SU-DHL-6 (cell line): ENCODE data around the gene CDHR4.

Source experiments
- H2AFZ ChIP-seq: fragments of 200-600 bp; sonication (generic); 2 replicates; pipeline ENCODE4 v1.6.1; 2014; ENCODE audit warnings: low read depth, mild to moderate bottlenecking, moderate library complexity, mixed read lengths, antibody characterized with exemption, low read length; ENCODE audit not compliant: severe bottlenecking
- H3F3A ChIP-seq: fragments of 200-600 bp; shearing (Covaris generic); 2 replicates; pipeline ENCODE4 v1.6.0; 2016; ENCODE audit warnings: antibody characterized with exemption, mild to moderate bottlenecking; ENCODE audit not compliant: insufficient read depth
- H3K27ac ChIP-seq: fragments of 200-600 bp; sonication (generic); 2 replicates; pipeline ENCODE4 v1.5.1; 2016; ENCODE audit warnings: low read depth, mild to moderate bottlenecking, low read length, moderate library complexity, mixed read lengths
- H3K27me3 ChIP-seq: fragments of 200-600 bp; sonication (generic), shearing (Covaris generic); 2 replicates; pipeline ENCODE4 v1.6.0; 2014; ENCODE audit warnings: mild to moderate bottlenecking, low read length
- H3K36me3 ChIP-seq: fragments of 200-600 bp; sonication (generic); 2 replicates; pipeline ENCODE4 v1.6.1; 2014; ENCODE audit warnings: mild to moderate bottlenecking, low read length, mixed read lengths
- H3K4me2 ChIP-seq: fragments of 300-600, 200-600 bp; shearing (Covaris generic), sonication (generic); 2 replicates; pipeline ENCODE4 v1.6.0; 2014; ENCODE audit warnings: low read length, low read depth, mild to moderate bottlenecking; ENCODE audit not compliant: poor library complexity, severe bottlenecking
- H3K4me3 ChIP-seq: fragments of 200-600 bp; sonication (generic); 2 replicates; pipeline ENCODE4 v1.5.1; 2014; ENCODE audit warnings: antibody characterized with exemption, low read length, mild to moderate bottlenecking, mixed read lengths; ENCODE audit not compliant: insufficient read depth, poor library complexity, severe bottlenecking
- H3K79me2 ChIP-seq: fragments of 200-600 bp; sonication (generic); 2 replicates; pipeline ENCODE4 v1.6.1; 2014; ENCODE audit warnings: mild to moderate bottlenecking, low read length, moderate library complexity; ENCODE audit not compliant: insufficient read depth
- H3K9ac ChIP-seq: fragments of 200-600 bp; sonication (generic); 2 replicates; pipeline ENCODE4 v1.7.0; 2014; ENCODE audit warnings: mild to moderate bottlenecking, low read length
- H3K9me2 ChIP-seq: fragments of 200-600 bp; sonication (generic); replicated peaks from 2 replicates; pipeline ENCODE4 v1.6.1; 2014; ENCODE audit warnings: low read length; ENCODE audit not compliant: insufficient read depth
- H3K9me3 ChIP-seq: fragments of 200-600 bp; sonication (generic); 2 replicates; pipeline ENCODE4 v1.6.1; 2014; ENCODE audit warnings: low read length, mixed read lengths; ENCODE audit not compliant: insufficient read depth
- H4K20me1 ChIP-seq: fragments of 200-600 bp; sonication (generic); 2 replicates; pipeline ENCODE4 v1.6.1; 2014; ENCODE audit warnings: low read depth, mild to moderate bottlenecking, antibody characterized with exemption, low read length, moderate library complexity, mixed read lengths
- EZH2phosphoT487 ChIP-seq: fragments of 200-600 bp; sonication (generic), shearing (Covaris generic); conservative IDR thresholded peaks from 2 replicates; pipeline ENCODE4 v1.6.1; 2018; ENCODE audit warnings: mild to moderate bottlenecking, antibody characterized with exemption, low read length, moderate library complexity, mixed read lengths
- TF ChIP-seq, protein P1 (sequence below): fragments of 200-600 bp; sonication (generic); IDR thresholded peaks from one replicate; pipeline ENCODE4 v1.5.1; 2017; ENCODE audit warnings: antibody characterized with exemption, mild to moderate bottlenecking, low read length, moderate library complexity; ENCODE audit not compliant: insufficient read depth, poor library complexity, severe bottlenecking

Gene CDHR4

DNA sequence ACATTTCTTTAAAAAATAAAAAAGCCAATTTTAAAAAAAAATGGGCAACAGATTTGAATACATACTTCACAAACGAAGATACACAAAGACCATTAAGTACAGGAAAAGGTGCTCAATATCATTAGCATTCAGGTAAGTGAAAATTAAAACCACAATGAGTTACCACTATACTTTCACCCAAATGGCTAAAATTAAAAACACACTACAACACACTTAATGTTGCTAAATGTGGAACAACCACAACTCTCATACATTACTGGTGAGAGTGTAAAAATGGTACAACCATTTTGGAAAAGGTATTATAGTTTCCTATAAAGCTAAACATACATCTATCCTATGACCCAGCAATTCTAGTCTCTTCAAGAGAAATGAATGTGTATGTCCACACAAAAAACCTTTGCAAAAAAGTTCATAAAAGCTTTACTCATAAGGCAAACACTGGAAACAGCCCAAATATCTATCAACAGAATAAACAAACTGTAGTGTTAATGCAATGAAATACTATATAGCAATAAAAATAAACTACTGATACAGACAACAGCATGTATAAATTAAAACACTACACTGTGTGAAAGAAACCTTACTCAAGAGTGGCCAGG is 28.2 kb downstream of the CDHR4 start:
- no peaks in the 10 kb centered on the region for H3K36me3 ChIP-seq
- peaks cover 6% of the 10 kb centered on the region; the same call in 1 of the 2 replicates for H4K20me1 ChIP-seq
- H3F3A ChIP-seq: 0 out of 2 replicates have a peak, but pooled peaks cover 3% of the 10 kb centered on the region
- peak overlapping the region; percentile 14 for H3K4me2 ChIP-seq
- no peaks in the 10 kb centered on the region for H3K9me2 ChIP-seq
- no peak overlapping the region for H3K9ac ChIP-seq
- H3K4me3 ChIP-seq: no peak overlapping the region
- H3K9me3 ChIP-seq: no peaks in the 10 kb centered on the region
- TF ChIP-seq, protein P1, sequence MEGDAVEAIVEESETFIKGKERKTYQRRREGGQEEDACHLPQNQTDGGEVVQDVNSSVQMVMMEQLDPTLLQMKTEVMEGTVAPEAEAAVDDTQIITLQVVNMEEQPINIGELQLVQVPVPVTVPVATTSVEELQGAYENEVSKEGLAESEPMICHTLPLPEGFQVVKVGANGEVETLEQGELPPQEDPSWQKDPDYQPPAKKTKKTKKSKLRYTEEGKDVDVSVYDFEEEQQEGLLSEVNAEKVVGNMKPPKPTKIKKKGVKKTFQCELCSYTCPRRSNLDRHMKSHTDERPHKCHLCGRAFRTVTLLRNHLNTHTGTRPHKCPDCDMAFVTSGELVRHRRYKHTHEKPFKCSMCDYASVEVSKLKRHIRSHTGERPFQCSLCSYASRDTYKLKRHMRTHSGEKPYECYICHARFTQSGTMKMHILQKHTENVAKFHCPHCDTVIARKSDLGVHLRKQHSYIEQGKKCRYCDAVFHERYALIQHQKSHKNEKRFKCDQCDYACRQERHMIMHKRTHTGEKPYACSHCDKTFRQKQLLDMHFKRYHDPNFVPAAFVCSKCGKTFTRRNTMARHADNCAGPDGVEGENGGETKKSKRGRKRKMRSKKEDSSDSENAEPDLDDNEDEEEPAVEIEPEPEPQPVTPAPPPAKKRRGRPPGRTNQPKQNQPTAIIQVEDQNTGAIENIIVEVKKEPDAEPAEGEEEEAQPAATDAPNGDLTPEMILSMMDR: no peak
- no peak for TF ChIP-seq EZH2phosphoT487
- H3K79me2 ChIP-seq: peaks cover 73% of the 10 kb centered on the region
- no peaks in the 10 kb centered on the region for H3K27me3 ChIP-seq
- H3K27ac ChIP-seq: no peak overlapping the region
- no peak overlapping the region for H2AFZ ChIP-seq

DNA sequence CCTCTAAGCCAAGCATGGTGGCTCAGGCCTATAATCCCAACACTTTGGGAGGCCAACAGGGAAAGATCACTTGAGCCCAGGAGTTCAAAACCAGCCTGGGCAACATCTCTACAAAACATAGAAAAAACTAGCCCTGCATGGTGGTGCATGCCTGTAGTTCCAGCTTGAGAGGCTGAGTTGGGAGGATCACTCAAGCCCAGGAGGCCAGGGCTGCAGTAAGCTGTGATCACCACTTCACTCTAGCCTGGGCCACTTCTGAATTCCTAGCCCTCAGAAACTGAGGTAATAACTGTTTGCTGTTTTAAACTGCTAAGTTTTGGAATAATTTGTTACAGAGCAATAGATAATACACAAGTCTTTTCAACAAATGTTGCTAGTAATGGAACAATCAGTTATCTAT is 29.7 kb downstream of the CDHR4 start:
- no peak overlapping the region for H3K4me2 ChIP-seq
- TF ChIP-seq EZH2phosphoT487: no peak
- TF ChIP-seq, protein P1: no peak
- no peaks in the 10 kb centered on the region for H3K36me3 ChIP-seq
- no peak overlapping the region for H3K4me3 ChIP-seq
- H3K9me2 ChIP-seq: no peaks in the 10 kb centered on the region
- H3K27me3 ChIP-seq: no peaks in the 10 kb centered on the region
- H3K9me3 ChIP-seq: no peaks in the 10 kb centered on the region
- H3K79me2 ChIP-seq: peaks cover 69% of the 10 kb centered on the region
- H3F3A ChIP-seq: 0 out of 2 replicates have a peak, but pooled peaks cover 3% of the 10 kb centered on the region
- no peak overlapping the region for H2AFZ ChIP-seq
- H4K20me1 ChIP-seq: peaks cover 6% of the 10 kb centered on the region; the same call in 1 of the 2 replicates
- H3K27ac ChIP-seq: no peak overlapping the region
- H3K9ac ChIP-seq: no peak overlapping the region

DNA sequence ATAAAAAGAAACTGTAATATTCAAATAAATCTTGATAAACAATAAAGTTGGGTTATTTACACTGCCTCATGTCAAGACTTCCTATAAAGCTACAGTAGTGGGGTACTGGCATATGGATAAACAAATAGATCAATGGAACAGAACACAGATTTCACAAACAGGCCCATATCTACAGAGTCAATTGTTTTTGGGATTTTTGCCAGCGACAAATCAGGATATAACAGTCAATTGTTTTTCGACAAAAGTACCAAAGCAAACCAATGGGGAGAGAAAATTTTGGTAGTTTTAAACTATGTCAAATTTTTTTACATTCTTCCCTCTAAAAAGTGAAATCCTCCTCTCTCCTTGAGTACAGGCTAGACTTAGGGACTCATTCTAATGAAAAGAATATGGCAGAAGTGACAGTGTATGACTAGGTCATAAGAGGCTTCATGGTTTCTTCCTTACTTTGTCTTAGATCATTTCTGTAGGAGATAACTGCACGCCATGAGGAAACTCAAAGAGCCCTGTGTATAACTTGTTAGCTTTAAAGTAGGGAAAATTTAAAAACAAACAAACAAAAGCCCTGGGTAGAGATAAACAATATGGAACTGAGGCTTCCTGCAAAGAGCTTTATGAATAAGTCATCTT is 30.3 kb downstream of the CDHR4 start:
- H3F3A ChIP-seq: 0 out of 2 replicates have a peak, but pooled peaks cover 3% of the 10 kb centered on the region
- no peaks in the 10 kb centered on the region for H3K9me3 ChIP-seq
- no peaks in the 10 kb centered on the region for H3K9me2 ChIP-seq
- no peaks in the 10 kb centered on the region for H3K27me3 ChIP-seq
- H3K9ac ChIP-seq: no peak overlapping the region
- H3K36me3 ChIP-seq: no peaks in the 10 kb centered on the region
- H3K27ac ChIP-seq: no peak overlapping the region
- no peak overlapping the region for H3K4me3 ChIP-seq
- no peak overlapping the region for H2AFZ ChIP-seq
- peaks cover 74% of the 10 kb centered on the region for H3K79me2 ChIP-seq
- H4K20me1 ChIP-seq: peaks cover 6% of the 10 kb centered on the region; the same call in 1 of the 2 replicates
- no peak overlapping the region for H3K4me2 ChIP-seq
- no peak for TF ChIP-seq EZH2phosphoT487
- TF ChIP-seq, protein P1: no peak
